A673 (cell line): Measurements from ENCODE around the gene LSM4. TPM values are rescaled to one million over a fixed set of nuclear protein-coding genes. Genes with fewer than 3 reads are reported as not detected.

ENCODE experiments used
- BruUV-seq: library from RNA; stranded (reverse); fragments of 400-500 nt; replicated peaks from 2 replicates; lab custom pipeline; 2021; lab: Mats Ljungman, UMichigan
- CTCF ChIA-PET: fragments of 300-600 bp; sonication (Branson Sonifier 250); formaldehyde crosslinking; loops from one replicate; lab custom pipeline; 2022; ENCODE audit warnings: antibody characterized with exemption; lab: Charles Lee
- POLR2A ChIA-PET: fragments of 300-600 bp; sonication (Branson Sonifier 250); formaldehyde crosslinking; loops from one replicate; lab custom pipeline; 2022; ENCODE audit warnings: antibody characterized with exemption; ENCODE audit not compliant: low non-redundant PET; lab: Charles Lee
- DNase-seq: peaks from one replicate; pipeline ENCODE4 v3.0.0-alpha.2; 2015; ENCODE audit warnings: low spot score
- H3K27ac ChIP-seq: fragments of 200-600 bp; sonication (generic); 2 replicates; pipeline ENCODE4 v1.5.1; 2016; ENCODE audit warnings: mixed run types, low read depth, mild to moderate bottlenecking, mixed read lengths, antibody characterized with exemption, low read length; ENCODE audit not compliant: poor library complexity, severe bottlenecking
- H3K27me3 ChIP-seq: fragments of 200-600 bp; sonication (generic); replicated peaks from 2 replicates; pipeline ENCODE4 v1.6.1; 2017; ENCODE audit warnings: mixed run types, low read depth, mild to moderate bottlenecking, mixed read lengths, antibody characterized with exemption, low read length; ENCODE audit not compliant: insufficient read depth, poor library complexity
- H3K36me3 ChIP-seq: fragments of 200-600 bp; sonication (generic); 2 replicates; pipeline ENCODE4 v1.6.1; 2016; ENCODE audit warnings: mixed run types, mild to moderate bottlenecking, mixed read lengths, antibody characterized with exemption, low read length; ENCODE audit not compliant: insufficient read depth, poor library complexity, severe bottlenecking
- H3K4me1 ChIP-seq: fragments of 200-600 bp; sonication (generic); 2 replicates; pipeline ENCODE4 v1.6.1; 2017; ENCODE audit warnings: mixed run types, mild to moderate bottlenecking, mixed read lengths, antibody characterized with exemption, low read length; ENCODE audit not compliant: insufficient read depth, poor library complexity, severe bottlenecking
- H3K4me3 ChIP-seq: fragments of 200-600 bp; sonication (generic); 2 replicates; pipeline ENCODE4 v1.5.1; 2016; ENCODE audit warnings: low read depth, mixed run types, mild to moderate bottlenecking, mixed read lengths, low read length; ENCODE audit not compliant: poor library complexity, severe bottlenecking
- H3K9me3 ChIP-seq: fragments of 200-600 bp; sonication (generic); 2 replicates; pipeline ENCODE4 v1.6.1; 2016; ENCODE audit warnings: mixed run types, low read depth, mild to moderate bottlenecking, mixed read lengths, antibody characterized with exemption, low read length; ENCODE audit not compliant: poor library complexity, severe bottlenecking
- CTCF ChIP-seq: fragments of 300-800, 200-600 bp; sonication (generic); conservative IDR thresholded peaks from 2 replicates; pipeline ENCODE4 v1.5.1; 2017; ENCODE audit warnings: low read depth, mild to moderate bottlenecking, antibody characterized with exemption, low read length, moderate library complexity, mixed read lengths
- EZH2 ChIP-seq: fragments of 200-600 bp; sonication (generic); IDR thresholded peaks from 2 replicates; pipeline ENCODE4 v1.6.1; 2017; ENCODE audit warnings: borderline replicate concordance, low read depth, mild to moderate bottlenecking, mixed read lengths, antibody characterized with exemption, low read length; ENCODE audit not compliant: poor library complexity, severe bottlenecking
- intact Hi-C: fragments of 100-400 bp; cut with micrococcal nuclease; formaldehyde crosslinking; loops from one replicate; pipeline ENCODE4 v1.10.0; 2022; ENCODE audit not compliant: unreplicated experiment
- total RNA-seq: library from RNA; stranded (reverse); gene quantifications from 2 replicates; pipeline ENCODE4 v1.2.3, GENCODE V29; 2021

Gene LSM4
- total RNA-seq, 1 experiment from 2014 or later = 252 TPM

GRCh38 chr19:18312092-18312534 lies 10.8 kb downstream of the LSM4 start:
- intact Hi-C loops = no loop called here
- no peak for DNase-seq
- H3K4me3 ChIP-seq = no peak overlapping the region
- BruUV-seq = no TSS peak
- no peaks in the 10 kb centered on the region for H3K9me3 ChIP-seq
- CTCF ChIA-PET = no interaction called here
- POLR2A ChIA-PET = no interaction called here
- no peaks in the 10 kb centered on the region for H3K27me3 ChIP-seq
- H3K36me3 ChIP-seq = peaks cover 49% of the 10 kb centered on the region
- TF ChIP-seq CTCF = no peak
- no peak for TF ChIP-seq EZH2
- no peaks in the 10 kb centered on the region for H3K4me1 ChIP-seq
- H3K27ac ChIP-seq = no peak overlapping the region

- Histone ChIP-seq H3K4me1 (no peaks in the 10 kb centered on the region), H3K27me3 (no peaks in the 10 kb centered on the region), H3K27ac (no peak overlapping the region), H3K9me3 (no peaks in the 10 kb centered on the region), H3K36me3 (peaks cover 49% of the 10 kb centered on the region), H3K4me3 (no peak overlapping the region)
- intact Hi-C loops = no loop called here
- DNase-seq = no peak
- POLR2A ChIA-PET = interaction anchor here (0.5 kb wide), 1 partner anchor 30 kb away, joined by 3 read pairs; the partner anchor contains the start of gene JUND
- CTCF ChIA-PET = no interaction called here
- BruUV-seq = no TSS peak
- TF ChIP-seq EZH2 (no peak), CTCF (no peak)
Measured at GRCh38 chr19:18311502-18312091, 11.3 kb downstream of the LSM4 start.

- H3K27me3 ChIP-seq = no peaks in the 10 kb centered on the region
- TF ChIP-seq CTCF = no peak
- TF ChIP-seq EZH2 = no peak
- H3K9me3 ChIP-seq = no peaks in the 10 kb centered on the region
- no peak overlapping the region for H3K4me3 ChIP-seq
- DNase-seq = no peak
- peaks cover 52% of the 10 kb centered on the region for H3K36me3 ChIP-seq
- H3K4me1 ChIP-seq = no peaks in the 10 kb centered on the region
- BruUV-seq = no TSS peak
- CTCF ChIA-PET = no interaction called here
- no peak overlapping the region for H3K27ac ChIP-seq
- POLR2A ChIA-PET = no interaction called here
- intact Hi-C loops = no loop called here
Measured at GRCh38 chr19:18310966-18311365, 11.9 kb downstream of the LSM4 start.
